Measurements from ENCODE around the gene PLP2. TPM values are rescaled to one million over a fixed set of nuclear protein-coding genes. Genes with fewer than 3 reads are reported as not detected.

PLP2 gene
- total and polyA plus RNA-seq, 2 donors (not counting 1 experiment from before 2014, with no cell fraction given) = 23.3 to 212 TPM

GRCh38 chrX:49164589-49165360, 6.9 kb upstream of the PLP2 start:
- no peaks in the 10 kb centered on the region for H3K9me3 ChIP-seq (ENCODE audit: control insufficient read depth, insufficient read depth, low read depth, low read length)
- TF ChIP-seq CTCF (conservative IDR thresholded peaks at IDR 0.05 in 1 of 2, IDR thresholded peaks at IDR 0.05 in 1 of 2; ENCODE audit: low read depth in 1 of 2, low read length in 2 of 2) (no peak), EZH2 (IDR thresholded peaks at IDR 0.05; ENCODE audit: low read length, missing control alignments) (no peak)
- H3K9ac ChIP-seq (ENCODE audit: insufficient read depth, low read length) = no peak overlapping the region
- no peak overlapping the region for H3K4me2 ChIP-seq (ENCODE audit: extremely low read depth, insufficient read depth, low read length)
- no peaks in the 10 kb centered on the region for H3K36me3 ChIP-seq (ENCODE audit: control insufficient read depth, insufficient read depth, low read length)
- DNase-seq (ENCODE audit: low read depth in 2 of 2) = no peak
- H3K4me1 ChIP-seq (ENCODE audit: control insufficient read depth, extremely low read depth, insufficient read depth, low read length) = peaks cover 3% of the 10 kb centered on the region
- no peaks in the 10 kb centered on the region for H3K27me3 ChIP-seq (ENCODE audit: control insufficient read depth, insufficient read depth, low read length)
- H3K4me3 ChIP-seq (replicated peaks in 1 of 4; ENCODE audit: control extremely low read depth in 1 of 4, insufficient read depth in 1 of 4, low read depth in 3 of 4, low read length in 4 of 4) = no peak overlapping the region
- H3K79me2 ChIP-seq (ENCODE audit: control insufficient read depth, insufficient read depth, low read length) = no peaks in the 10 kb centered on the region
- H2AFZ ChIP-seq (ENCODE audit: low read length) = no peak overlapping the region
- no peak overlapping the region for H3K27ac ChIP-seq (ENCODE audit: insufficient read depth, low read length)
- H4K20me1 ChIP-seq (ENCODE audit: control insufficient read depth, extremely low read depth, insufficient read depth, low read length) = no peaks in the 10 kb centered on the region

GRCh38 chrX:49165901-49166881, 5.5 kb upstream of the PLP2 start:
- H3K79me2 ChIP-seq (ENCODE audit: control insufficient read depth, insufficient read depth, low read length) = no peaks in the 10 kb centered on the region
- H3K36me3 ChIP-seq (ENCODE audit: control insufficient read depth, insufficient read depth, low read length) = no peaks in the 10 kb centered on the region
- DNase-seq (ENCODE audit: low read depth in 2 of 2) = peak; percentile 76 to 79
- H2AFZ ChIP-seq (ENCODE audit: low read length) = no peak overlapping the region
- no peaks in the 10 kb centered on the region for H4K20me1 ChIP-seq (ENCODE audit: control insufficient read depth, extremely low read depth, insufficient read depth, low read length)
- no peak for TF ChIP-seq EZH2 (IDR thresholded peaks at IDR 0.05; ENCODE audit: low read length, missing control alignments)
- TF ChIP-seq CTCF (conservative IDR thresholded peaks at IDR 0.05 in 1 of 2, IDR thresholded peaks at IDR 0.05 in 1 of 2; ENCODE audit: low read depth in 1 of 2, low read length in 2 of 2) = peak in 1 of 2 donors; percentile 29
- peaks cover 3% of the 10 kb centered on the region for H3K4me1 ChIP-seq (ENCODE audit: control insufficient read depth, extremely low read depth, insufficient read depth, low read length)
- H3K9ac ChIP-seq (ENCODE audit: insufficient read depth, low read length) = peak overlapping the region; percentile 51
- no peaks in the 10 kb centered on the region for H3K9me3 ChIP-seq (ENCODE audit: control insufficient read depth, insufficient read depth, low read depth, low read length)
- H3K27ac ChIP-seq (ENCODE audit: insufficient read depth, low read length) = peak overlapping the region; percentile 86
- peak overlapping the region; percentile 16 to 49 (median 31) for H3K4me3 ChIP-seq (replicated peaks in 1 of 4; ENCODE audit: control extremely low read depth in 1 of 4, insufficient read depth in 1 of 4, low read depth in 3 of 4, low read length in 4 of 4)
- no peaks in the 10 kb centered on the region for H3K27me3 ChIP-seq (ENCODE audit: control insufficient read depth, insufficient read depth, low read length)
- peak overlapping the region; percentile 83 for H3K4me2 ChIP-seq (ENCODE audit: extremely low read depth, insufficient read depth, low read length)
